Heart left ventricle (tissue), 13 donors: ENCODE measurements around the gene SLC14A1.
A peak's percentile ranks its signal among the peaks of the same experiment; 100 is the strongest.

Source experiments
- CTCF ChIP-seq, 12 donors: fragments of 200-600 bp; sonication (generic) in 4 of 12; IDR thresholded peaks; one replicate each; pipeline versions ENCODE4 v1.5.0 to v1.8.0; 2018 to 2022; ENCODE audit warnings: antibody characterized with exemption in 12 of 12, mild to moderate bottlenecking in 5 of 12
- POLR2A ChIP-seq, 2 donors: fragments of 450-650 bp; IDR thresholded peaks; one replicate each; pipeline ENCODE4 v1.6.1; 2017; ENCODE audit warnings: antibody characterized with exemption in 2 of 2, mild to moderate bottlenecking in 2 of 2, moderate library complexity in 2 of 2
- donor health status: ischemic (EF 13 %, LVEDD 7.1; RV severe dilation, severe dysfunction).
- donor health status: DM: no; HTN: yes; CAD: no.
- donor health status: DM: no; HTN: no; CAD: no.
- donor health status: ischemic (EF 25% LVEDD 6.9; RV normal size, moderate dysfunction).
- donor health status: ischemic (EF 25% LVEDD 5.7; RV mildly dilated, moderate dysfunction).
- donor health status: ischemic (EF 35%, LVEDD 5.7; RV mildly dilated, moderate dysfunction).
- donor health status: nonischemic (EF 11% LVEDD 7.7; RV severe dilation, severe dysfunction).
- donor health status: DM: yes; HTN: yes; CAD: no.
- donor health status: PGD.
- donor health status: ischemic (EF 29% LVEDD 5.4; RV normal size, mild dysfunction).
- donor health status: nonischemic (EF 23%, LVEDD 6.1; RV moderate dilation, normal function).

- TF ChIP-seq POLR2A (IDR thresholded peaks at IDR 0.05) (peak in 1 of 2 donors; percentile 43), CTCF (IDR thresholded peaks at IDR 0.05) (no peak)
Observed at GRCh38 chr18:45775241-45775676, 51.3 kb downstream of the SLC14A1 start.
